IPS DF 4.7 (cell line): ENCODE results near the gene CLDN18.

ENCODE experiments used
- DNase-seq: peaks from one replicate; pipeline ENCODE4 v3.0.0-alpha.2; 2013; ENCODE audit warnings: low spot score; ENCODE audit errors: extremely low read depth

CLDN18 gene

GRCh38 chr3:138025553-138025952, 15.6 kb downstream of the CLDN18 start:
- no peak for DNase-seq

DNA sequence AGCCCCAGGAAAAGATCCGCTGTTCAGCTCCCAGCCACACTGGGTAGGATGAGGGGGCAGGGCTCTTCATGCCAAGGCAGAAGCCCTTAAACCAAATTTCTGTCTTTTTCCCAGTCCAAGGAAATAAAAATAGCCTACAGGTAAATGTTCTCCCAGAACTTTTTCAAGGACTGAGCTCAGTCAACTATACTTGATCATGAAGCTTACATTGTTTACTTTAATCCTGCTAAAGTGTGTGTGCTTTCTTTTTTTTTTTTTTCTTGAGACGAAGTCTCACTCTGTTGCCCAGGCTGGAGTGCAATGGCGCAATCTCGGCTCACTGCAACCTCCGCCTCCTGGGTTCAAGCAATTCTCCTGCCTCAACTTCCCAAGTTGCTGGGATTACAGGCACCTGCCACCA, 17.9 kb downstream of the CLDN18 start:
- DNase-seq = no peak

- DNase-seq = no peak
Measured at GRCh38 chr3:138030734-138031280, 20.8 kb downstream of the CLDN18 start.

DNA sequence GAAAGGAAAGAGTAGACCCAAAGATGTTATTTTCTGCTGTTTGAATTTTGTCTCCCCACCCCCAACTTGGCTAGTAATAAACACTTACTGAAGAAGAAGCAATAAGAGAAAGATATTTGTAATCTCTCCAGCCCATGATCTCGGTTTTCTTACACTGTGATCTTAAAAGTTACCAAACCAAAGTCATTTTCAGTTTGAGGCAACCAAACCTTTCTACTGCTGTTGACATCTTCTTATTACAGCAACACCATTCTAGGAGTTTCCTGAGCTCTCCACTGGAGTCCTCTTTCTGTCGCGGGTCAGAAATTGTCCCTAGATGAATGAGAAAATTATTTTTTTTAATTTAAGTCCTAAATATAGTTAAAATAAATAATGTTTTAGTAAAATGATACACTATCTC, 21.6 kb downstream of the CLDN18 start:
- no peak for DNase-seq

DNA sequence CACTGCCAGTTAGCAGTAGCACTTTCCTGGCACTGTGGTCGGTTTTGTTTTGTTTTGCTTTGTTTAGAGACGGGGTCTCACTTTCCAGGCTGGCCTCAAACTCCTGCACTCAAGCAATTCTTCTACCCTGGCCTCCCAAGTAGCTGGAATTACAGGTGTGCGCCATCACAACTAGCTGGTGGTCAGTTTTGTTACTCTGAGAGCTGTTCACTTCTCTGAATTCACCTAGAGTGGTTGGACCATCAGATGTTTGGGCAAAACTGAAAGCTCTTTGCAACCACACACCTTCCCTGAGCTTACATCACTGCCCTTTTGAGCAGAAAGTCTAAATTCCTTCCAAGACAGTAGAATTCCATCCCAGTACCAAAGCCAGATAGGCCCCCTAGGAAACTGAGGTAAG, 22.6 kb downstream of the CLDN18 start:
- DNase-seq = no peak

- DNase-seq = no peak
Measured at GRCh38 chr3:138033202-138033691, 23.3 kb downstream of the CLDN18 start.

- DNase-seq = no peak
Measured at GRCh38 chr3:138034918-138035317, 25.0 kb downstream of the CLDN18 start.

GRCh38 chr3:138036572-138036971, 26.6 kb downstream of the CLDN18 start:
- DNase-seq = no peak

DNA sequence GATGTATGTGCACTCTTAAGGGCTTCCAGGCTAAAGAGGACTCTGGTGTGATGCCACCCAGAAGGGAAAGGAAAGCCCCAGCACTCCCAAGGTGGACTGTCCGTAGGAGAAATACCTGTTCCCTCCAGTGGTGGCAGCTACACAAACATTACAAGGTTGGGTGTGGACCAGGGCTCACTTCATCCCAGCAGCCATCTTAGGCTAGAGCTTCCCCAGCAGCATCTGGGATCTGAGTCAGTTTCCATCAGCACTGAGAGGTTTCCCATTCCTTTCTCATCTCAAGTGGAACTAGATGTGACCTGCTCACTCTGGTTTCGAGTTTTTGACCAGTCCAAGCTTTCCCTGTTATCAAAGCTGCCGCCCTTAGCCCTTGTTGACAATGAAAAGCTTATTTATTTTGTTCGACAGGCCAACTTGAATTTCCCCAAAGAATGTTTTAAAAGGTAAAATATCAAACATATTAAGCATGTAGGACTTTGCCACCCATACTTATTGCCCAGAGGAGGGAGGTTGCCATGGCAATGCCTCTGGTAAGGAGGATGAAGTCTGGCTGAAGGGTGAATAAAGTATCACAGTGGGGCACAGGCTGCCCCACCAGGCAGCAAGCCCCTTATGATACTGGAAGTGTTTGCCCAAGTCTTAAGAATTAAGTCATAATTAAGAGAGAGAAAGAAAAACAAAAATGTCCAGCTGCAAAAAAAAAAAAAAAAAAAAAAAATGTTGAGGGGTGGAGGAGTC, 28.9 kb downstream of the CLDN18 start:
- DNase-seq = no peak

GRCh38 chr3:138042043-138042442, 32.1 kb downstream of the CLDN18 start:
- DNase-seq = no peak

DNA sequence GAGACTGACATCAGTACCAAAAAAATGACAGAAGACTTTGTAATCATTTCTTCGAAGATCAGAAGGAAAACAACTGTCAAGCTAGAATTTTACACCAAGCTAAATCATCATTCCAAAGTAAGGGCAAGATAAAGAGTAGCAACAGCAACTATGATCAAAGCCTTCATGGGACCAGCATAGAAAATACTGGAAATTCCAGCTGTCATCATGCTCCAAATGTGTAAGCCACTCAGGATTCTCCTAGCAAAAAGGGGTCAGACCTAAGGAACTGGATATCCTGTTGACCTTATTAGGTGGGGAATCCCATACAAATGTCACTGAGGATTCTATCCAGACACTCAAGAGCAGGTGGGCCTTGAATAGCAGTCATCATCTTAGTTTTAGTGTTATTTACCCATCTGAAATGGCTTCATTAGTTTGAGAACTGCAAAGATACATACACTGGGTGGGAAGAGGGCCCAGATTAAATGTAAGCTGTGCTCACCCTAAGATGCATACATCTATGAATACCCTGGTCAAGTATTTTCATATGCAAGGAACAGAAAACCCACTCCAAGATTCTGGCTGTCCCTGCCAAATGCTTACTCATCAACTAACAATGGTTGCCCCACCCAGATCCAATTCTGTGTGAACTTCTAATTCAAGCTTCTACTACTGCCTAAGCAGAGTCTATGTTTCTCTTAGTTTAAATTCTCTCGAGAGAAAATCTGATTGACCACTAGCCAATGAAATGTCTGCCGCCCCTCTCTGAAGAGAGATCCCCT, 33.5 kb downstream of the CLDN18 start:
- DNase-seq = no peak

DNA sequence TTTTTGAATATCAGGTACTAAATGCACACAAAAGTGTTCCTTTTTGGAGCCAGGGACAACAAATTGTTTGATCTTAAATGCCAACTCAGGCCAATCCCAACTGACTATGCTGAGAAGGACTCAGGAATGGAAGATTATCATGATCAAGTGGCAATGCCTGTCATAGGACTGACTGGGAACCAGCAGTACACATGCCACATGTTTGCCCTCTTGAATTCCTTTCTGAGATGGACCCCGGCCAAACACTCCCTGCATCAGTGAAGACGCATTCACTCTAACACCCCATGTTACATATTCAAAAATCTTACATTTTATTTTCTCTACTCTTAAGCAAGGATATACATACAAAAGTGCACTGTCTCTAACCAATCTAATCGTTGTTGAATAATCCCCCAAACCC, 36.1 kb downstream of the CLDN18 start:
- no peak for DNase-seq

GRCh38 chr3:138046955-138047354, 37.0 kb downstream of the CLDN18 start:
- DNase-seq = no peak

DNA sequence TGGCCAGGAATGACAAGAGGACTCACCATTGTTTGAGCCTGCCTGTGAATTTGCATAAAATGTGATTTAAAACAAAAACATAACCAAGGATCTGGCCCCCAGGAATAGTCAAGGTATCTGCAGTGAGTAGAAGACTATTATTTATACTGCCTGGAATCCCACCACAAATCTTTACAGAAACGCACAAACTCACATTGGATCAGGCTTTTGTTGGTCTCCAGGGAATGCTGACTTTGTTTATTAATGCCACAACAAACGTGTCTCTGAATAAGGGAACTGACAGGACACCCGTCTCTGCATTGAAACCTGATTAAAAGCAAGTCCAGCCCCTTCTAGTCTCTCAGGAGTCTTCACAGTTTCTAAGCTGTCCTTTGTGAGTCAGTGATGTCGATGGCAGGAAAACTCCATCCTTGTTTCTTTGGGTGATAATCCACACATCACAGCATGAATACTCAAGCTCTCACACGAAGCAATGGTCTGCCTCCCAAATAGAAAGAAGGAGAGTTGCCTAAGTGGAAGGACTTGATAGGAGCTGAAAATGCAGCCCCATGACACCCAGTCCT, 37.7 kb downstream of the CLDN18 start:
- DNase-seq = no peak

DNA sequence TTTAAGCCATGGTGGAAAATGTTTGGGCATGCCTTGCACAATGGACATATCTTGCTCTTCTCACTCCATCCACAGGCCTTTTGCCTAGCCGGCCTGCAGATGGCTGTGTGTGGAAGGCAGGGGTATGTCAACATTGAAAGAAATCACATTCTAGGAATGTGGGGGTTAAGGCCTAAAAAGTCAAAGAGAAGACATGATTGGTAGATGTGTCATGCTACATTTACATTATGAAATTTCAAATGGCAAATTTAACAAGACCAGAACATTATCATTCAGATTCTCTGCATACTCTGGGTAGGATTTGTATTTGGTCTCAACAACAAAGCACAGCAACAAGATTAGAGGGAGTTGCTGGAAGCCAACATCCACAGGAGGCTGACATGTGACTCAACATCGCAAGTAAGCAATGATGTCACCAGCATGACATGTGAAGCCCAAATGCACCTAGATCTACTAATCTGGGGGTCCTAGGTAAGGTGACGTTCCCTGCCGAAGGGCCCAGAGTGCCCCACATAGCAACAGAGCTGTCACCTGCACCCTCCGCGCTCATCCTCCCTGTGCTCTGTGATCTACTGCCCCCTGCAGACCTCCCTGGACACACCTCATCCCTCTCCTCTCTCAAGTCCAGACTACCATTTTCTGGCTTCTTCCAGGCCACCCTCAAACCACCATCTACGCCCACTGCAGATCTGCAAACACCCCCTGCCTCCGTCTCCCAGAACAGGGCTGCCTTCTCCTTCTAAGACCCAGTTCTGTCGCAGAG, 39.4 kb downstream of the CLDN18 start:
- no peak for DNase-seq

DNA sequence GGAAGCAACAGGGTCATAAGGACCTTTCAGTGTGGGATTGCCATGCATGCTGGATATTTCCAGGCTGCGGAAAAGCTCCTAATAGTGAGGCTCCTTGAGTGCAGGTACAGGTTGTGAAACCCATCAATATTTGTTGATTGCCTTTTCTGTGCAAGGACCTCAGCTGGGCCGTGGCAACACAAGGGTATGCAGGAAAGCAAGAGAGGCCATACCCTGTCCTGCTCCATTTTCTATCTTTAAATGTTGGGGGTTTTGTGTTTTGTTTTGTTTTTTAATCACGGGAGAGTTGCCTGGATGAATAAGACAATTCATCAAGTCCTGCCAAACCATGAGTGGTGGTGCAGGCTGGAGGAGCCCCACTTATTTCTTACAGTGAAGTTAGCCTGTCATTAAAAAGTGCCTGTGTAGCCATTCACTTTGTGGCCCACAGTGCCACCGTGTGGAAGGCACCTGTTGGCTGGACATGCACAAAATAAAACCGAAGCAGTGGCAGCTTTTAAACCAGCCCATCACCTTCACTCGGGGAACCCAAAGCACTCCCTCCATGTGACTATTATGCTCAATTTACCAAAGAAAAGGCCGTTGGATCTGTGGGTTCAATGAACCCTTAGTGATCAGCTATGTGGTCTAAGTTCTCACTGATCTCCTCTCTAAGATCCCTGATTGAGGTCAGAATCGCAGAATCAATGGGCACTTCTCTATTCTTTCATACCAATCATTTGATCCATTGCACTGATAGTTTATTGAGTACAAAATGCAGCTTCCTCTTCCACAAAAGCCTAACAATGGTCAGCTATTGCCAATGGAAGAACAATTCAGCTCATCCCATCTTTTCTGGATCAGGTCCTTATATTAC, 42.2 kb downstream of the CLDN18 start:
- DNase-seq = no peak

DNA sequence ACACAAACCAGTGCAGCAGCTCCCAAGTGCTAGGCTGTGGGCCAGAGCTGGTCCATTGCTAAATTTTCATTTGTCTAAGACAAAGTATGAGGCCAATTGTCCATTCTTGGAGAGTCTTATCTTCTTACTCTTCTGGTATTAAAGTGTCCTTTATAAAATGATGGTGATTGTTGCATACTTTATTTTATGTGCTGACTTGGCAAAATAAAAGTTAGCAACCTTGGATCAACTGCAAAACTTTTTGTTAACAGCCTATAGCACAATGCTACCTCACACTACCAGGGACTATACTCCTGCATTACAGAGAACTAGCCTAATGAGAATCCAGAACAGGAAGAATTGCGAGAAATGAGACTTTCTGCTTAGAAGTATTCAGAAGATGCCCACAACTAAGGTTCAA, 44.1 kb downstream of the CLDN18 start:
- DNase-seq = no peak

GRCh38 chr3:138057384-138057783, 47.4 kb downstream of the CLDN18 start:
- DNase-seq = no peak

GRCh38 chr3:138059261-138059660, 49.3 kb downstream of the CLDN18 start:
- DNase-seq = no peak

DNA sequence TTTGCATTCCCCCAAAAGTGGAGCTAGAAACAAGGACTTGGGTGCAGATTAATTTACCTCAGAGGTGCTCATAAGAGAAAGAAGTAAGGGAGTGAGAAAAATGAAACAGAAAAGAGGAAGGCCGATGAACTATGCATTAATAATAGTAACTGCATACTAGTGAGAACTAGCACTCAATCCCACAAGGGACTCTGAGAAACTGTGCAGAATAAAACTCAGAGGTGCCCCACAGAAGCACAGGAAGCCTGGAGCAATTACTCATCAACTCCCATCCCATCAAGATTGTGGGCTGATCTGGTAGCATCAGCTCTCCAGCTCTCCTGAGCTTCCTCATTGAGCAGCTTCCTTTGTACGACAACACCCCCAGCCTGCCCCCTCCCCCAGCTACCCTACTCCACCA, 50.8 kb downstream of the CLDN18 start:
- DNase-seq = no peak

GRCh38 chr3:138062037-138062436, 52.1 kb downstream of the CLDN18 start:
- no peak for DNase-seq
